Fibroblast of mammary gland (primary cell): ENCODE results near the gene FAM216B.

Experiments
- DNase-seq: peaks from one replicate; pipeline ENCODE4 v3.0.0-alpha.2; 2010; ENCODE audit warnings: low read depth
- H3K4me3 ChIP-seq: 2 replicates; pipeline ENCODE4 v1.5.1; 2011; ENCODE audit warnings: low read depth, mild to moderate bottlenecking, low read length, moderate library complexity; ENCODE audit not compliant: control insufficient read depth
- TF ChIP-seq, protein P1 (sequence below): conservative IDR thresholded peaks from 2 replicates; pipeline ENCODE4 v1.5.1; 2011; ENCODE audit warnings: low read depth, low read length, inconsistent platforms; ENCODE audit not compliant: control insufficient read depth, insufficient read depth

FAM216B gene

DNA sequence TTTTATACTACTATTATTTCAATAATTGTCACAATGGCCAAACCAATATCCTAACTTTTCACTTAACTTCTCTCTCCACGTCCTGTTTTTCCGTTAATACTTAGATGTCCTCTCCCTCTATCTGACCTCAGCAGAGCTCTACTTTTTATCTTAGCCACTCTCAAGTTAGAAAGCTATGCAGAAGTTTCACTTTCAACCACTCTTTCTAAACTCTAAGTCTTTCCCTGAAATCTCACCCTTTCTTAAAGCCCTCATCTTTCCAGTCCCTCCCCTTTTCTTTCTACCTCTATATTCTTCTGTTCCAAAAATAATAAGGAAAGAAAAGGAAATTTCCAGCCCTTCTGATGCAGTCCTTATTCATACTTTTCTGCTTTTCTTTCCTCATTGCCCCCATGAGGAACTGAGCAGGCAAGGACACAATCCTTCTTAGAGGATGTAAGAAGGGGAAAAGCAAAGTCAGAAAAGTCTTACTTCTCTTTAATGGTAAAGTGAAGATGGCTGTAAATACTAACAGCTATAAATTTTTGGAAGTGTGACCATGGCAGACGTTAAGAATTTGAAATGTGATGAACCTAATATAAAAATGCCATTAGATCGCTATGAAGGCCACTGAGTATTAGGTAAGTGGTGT lies 23.0 kb downstream of the FAM216B start:
- no peak overlapping the region for H3K4me3 ChIP-seq
- no peak for DNase-seq
- TF ChIP-seq, protein P1, sequence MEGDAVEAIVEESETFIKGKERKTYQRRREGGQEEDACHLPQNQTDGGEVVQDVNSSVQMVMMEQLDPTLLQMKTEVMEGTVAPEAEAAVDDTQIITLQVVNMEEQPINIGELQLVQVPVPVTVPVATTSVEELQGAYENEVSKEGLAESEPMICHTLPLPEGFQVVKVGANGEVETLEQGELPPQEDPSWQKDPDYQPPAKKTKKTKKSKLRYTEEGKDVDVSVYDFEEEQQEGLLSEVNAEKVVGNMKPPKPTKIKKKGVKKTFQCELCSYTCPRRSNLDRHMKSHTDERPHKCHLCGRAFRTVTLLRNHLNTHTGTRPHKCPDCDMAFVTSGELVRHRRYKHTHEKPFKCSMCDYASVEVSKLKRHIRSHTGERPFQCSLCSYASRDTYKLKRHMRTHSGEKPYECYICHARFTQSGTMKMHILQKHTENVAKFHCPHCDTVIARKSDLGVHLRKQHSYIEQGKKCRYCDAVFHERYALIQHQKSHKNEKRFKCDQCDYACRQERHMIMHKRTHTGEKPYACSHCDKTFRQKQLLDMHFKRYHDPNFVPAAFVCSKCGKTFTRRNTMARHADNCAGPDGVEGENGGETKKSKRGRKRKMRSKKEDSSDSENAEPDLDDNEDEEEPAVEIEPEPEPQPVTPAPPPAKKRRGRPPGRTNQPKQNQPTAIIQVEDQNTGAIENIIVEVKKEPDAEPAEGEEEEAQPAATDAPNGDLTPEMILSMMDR, result no peak

DNA sequence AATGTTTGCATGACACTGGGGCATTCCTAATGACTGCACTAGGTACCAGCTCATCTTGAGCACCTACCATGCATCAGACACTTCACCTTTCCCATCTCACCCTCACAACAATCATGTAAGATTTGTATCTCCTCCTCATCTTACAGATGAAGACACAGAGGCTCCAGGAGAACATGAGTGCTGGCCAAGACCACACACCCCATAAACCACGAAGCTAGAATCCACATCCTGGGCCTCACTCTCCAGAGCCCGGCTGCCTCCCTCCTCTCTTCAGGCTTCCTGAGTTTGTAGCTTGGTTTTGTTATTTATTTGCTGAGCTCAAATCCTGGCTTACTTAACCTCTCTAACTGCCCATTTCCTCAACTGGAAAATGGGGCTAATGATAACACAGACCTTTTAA lies 25.9 kb downstream of the FAM216B start:
- peak; percentile 41 for DNase-seq
- H3K4me3 ChIP-seq, result no peak overlapping the region
- TF ChIP-seq, protein P1, result no peak

DNA sequence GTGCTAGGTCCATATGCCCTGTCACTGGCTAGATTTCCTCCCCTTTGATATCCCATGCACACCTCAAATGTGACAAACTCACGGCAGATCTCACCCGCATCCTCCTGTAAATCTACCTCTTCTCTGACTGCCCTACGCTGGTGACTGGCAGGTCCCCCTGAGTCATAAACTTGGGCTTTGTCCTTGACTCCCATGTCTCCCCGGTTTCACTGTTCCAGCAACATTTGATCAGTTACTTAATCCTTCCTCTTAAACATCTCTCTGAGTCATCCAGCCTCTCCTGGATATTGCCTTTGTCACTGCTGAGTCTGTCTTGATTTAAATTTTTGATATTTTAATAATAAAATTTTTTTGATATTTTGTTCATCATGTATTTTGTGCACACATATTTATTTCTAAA lies 26.5 kb downstream of the FAM216B start:
- peak; percentile 85 for DNase-seq
- TF ChIP-seq, protein P1, result no peak
- no peak overlapping the region for H3K4me3 ChIP-seq

DNA sequence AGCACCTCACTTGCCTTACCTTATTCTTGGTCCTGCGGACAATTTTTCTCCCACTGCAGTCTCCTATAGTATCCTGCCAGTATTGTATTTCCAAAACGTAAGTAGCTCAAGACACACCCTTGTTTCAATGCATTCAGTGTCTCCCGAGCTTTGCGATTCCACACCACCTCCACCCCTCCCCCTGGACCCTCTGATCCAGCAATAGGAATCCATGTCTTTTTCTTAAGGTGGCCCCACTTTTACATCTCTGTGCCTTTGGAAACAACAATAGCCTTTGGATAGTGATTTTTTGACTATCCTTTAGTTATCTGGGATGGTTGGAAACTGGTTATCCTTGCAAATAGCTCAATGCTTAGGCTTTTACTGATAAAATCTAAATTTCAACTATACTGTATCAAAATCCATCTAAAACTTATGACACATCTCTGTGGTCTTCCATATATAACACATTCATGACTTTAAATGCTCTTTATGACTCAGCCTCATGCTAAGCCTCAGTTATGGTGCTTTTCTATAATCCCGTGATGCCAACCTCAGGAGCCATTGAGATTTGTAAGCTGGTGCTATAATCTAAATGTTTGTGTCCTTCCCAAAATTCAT lies 27.1 kb downstream of the FAM216B start:
- DNase-seq, result peak; percentile 46
- TF ChIP-seq, protein P1, result no peak
- H3K4me3 ChIP-seq, result no peak overlapping the region

DNA sequence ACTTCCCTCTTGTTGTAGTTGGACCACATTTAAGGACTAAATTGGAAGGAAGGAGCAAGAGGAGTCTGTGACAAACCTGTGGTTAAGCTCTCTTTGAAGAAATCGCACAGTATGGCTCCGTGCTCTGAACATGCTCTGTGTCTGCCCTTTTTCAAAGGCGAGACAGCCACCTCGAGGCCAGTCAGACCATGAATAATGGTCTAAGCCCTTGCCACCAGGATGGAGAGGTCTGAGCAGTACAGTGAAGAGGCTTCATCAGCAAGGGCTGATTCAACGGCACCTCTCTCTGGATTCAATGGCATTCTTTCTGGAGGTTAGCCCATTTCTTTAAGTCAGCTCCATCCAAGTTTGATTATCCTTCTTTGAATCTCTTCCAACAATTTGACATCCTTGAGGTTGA lies 30.9 kb downstream of the FAM216B start:
- DNase-seq, result peak; percentile 57
- TF ChIP-seq, protein P1, result no peak
- no peak overlapping the region for H3K4me3 ChIP-seq

DNA sequence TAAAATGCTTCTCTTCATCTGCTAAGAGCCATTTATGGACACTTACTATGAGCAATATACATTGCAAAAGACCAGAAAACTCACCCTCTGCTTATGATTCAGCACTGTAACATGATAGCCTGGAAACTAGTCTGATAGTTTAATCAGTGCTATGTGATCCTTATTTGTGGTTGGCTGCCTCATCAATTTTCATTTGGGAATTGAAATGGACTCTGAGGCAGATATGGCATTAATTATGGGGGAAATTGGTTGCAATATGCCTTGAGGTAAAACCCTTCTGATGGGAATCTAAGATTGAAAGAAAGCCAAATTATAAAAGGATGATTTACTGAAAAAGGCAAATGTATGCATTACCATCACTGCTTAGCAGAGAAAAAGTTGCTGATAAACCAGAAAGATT lies 33.5 kb downstream of the FAM216B start:
- no peak overlapping the region for H3K4me3 ChIP-seq
- peak; percentile 98 for DNase-seq
- TF ChIP-seq, protein P1, result no peak
